H1 (cell line): ENCODE results near the gene PI4KB. TPM values are rescaled to one million over a fixed set of nuclear protein-coding genes. Genes with fewer than 3 reads are reported as not detected.

Experiments used
- CTCF ChIA-PET: fragments of 300-600 bp; sonication (Branson Sonifier 250); formaldehyde crosslinking; loops from one replicate; lab custom pipeline; 2021; ENCODE audit not compliant: partially characterized antibody; lab: Charles Lee
- POLR2A ChIA-PET: fragments of 300-600 bp; sonication (Branson Sonifier 250); formaldehyde crosslinking; loops from one replicate; lab custom pipeline; 2021; ENCODE audit warnings: inconsistent platforms; ENCODE audit not compliant: partially characterized antibody; lab: Charles Lee
- DNase-seq, 2 experiments: peaks; one replicate each; pipeline versions ENCODE4 v3.0.0 to v3.0.0-alpha.2; 2010 to 2022; ENCODE audit warnings: low spot score in 2 of 2, low read depth in 1 of 2, mixed read lengths in 1 of 2
- FAIRE-seq: peaks from 2 replicates; lab custom pipeline; 2011; peaks lifted over from hg19 to GRCh38; lab: Jason Lieb, UNC
- H2AFZ ChIP-seq: 2 replicates; pipeline ENCODE4 v1.8.1; 2012; ENCODE audit warnings: low read length, inconsistent platforms
- H2AK5ac ChIP-seq: 2 replicates; pipeline ENCODE4 v1.6.1; 2013; ENCODE audit warnings: low read depth, low read length
- H2BK120ac ChIP-seq: replicated peaks from 2 replicates; pipeline ENCODE3; 2013; ENCODE audit warnings: low read depth, low read length, inconsistent platforms
- H2BK12ac ChIP-seq: 2 replicates; pipeline ENCODE4 v1.6.1; 2013; ENCODE audit warnings: low read depth, low read length
- H2BK15ac ChIP-seq: 2 replicates; pipeline ENCODE4 v1.6.1; 2013; ENCODE audit warnings: low read length
- H2BK20ac ChIP-seq: 2 replicates; pipeline ENCODE4 v1.6.1; 2013; ENCODE audit warnings: low read length
- H2BK5ac ChIP-seq: 2 replicates; pipeline ENCODE4 v1.6.1; 2013; ENCODE audit warnings: low read depth, low read length
- H3K14ac ChIP-seq: 2 replicates; pipeline ENCODE4 v1.6.1; 2013; ENCODE audit warnings: inconsistent platforms; ENCODE audit not compliant: insufficient read length
- H3K18ac ChIP-seq: 2 replicates; pipeline ENCODE4 v1.6.1; 2013; ENCODE audit warnings: low read length; ENCODE audit errors: extremely low read depth
- H3K23ac ChIP-seq: 2 replicates; pipeline ENCODE4 v1.6.1; 2013; ENCODE audit warnings: inconsistent platforms; ENCODE audit not compliant: insufficient read length
- H3K23me2 ChIP-seq: 2 replicates; pipeline ENCODE4 v1.6.1; 2013; ENCODE audit warnings: low read depth, low read length
- H3K27ac ChIP-seq: 2 replicates; pipeline ENCODE4 v1.6.1; 2011; ENCODE audit warnings: low read depth, low read length, inconsistent platforms
- H3K27me3 ChIP-seq, 4 experiments: replicated peaks in 1 of 4; 1 replicate in 1 of 4; 2 replicates in 3 of 4; pipeline versions ENCODE4 v1.6.1 to v1.8.1; 2011 to 2013; ENCODE audit warnings: low read length in 3 of 4, mild to moderate bottlenecking in 3 of 4, inconsistent platforms in 2 of 4, mixed read lengths in 2 of 4, moderate library complexity in 1 of 4; ENCODE audit not compliant: control insufficient read depth in 3 of 4, insufficient read depth in 3 of 4; ENCODE audit errors: extremely low read depth in 1 of 4
- H3K36me3 ChIP-seq, 4 experiments: 2 replicates each; pipeline versions ENCODE4 v1.6.1 to v1.8.1; 2011 to 2013; ENCODE audit warnings: mild to moderate bottlenecking in 4 of 4, low read length in 3 of 4, moderate library complexity in 2 of 4, control low read depth in 1 of 4, inconsistent platforms in 1 of 4; ENCODE audit not compliant: insufficient read depth in 4 of 4, control insufficient read depth in 2 of 4
- H3K4ac ChIP-seq: replicated peaks from 2 replicates; pipeline ENCODE3; 2013; ENCODE audit warnings: low read length, low read depth, mixed read lengths, inconsistent platforms; ENCODE audit not compliant: insufficient read length
- H3K4me1 ChIP-seq, 4 experiments: replicated peaks in 1 of 4; 1 replicate in 1 of 4; 2 replicates in 3 of 4; pipeline versions ENCODE4 v1.6.1 to v1.8.1; 2011 to 2013; ENCODE audit warnings: low read length in 3 of 4, inconsistent platforms in 2 of 4, mixed read lengths in 1 of 4; ENCODE audit not compliant: insufficient read depth in 4 of 4, control insufficient read depth in 3 of 4
- H3K4me2 ChIP-seq, 2 experiments: 2 replicates each; pipeline versions ENCODE4 v1.6.1 to v1.8.1; 2011 to 2013; ENCODE audit warnings: low read depth in 2 of 2, low read length in 2 of 2, control low read depth in 1 of 2, inconsistent platforms in 1 of 2, mild to moderate bottlenecking in 1 of 2; ENCODE audit not compliant: insufficient read depth in 1 of 2
- H3K4me3 ChIP-seq, 4 experiments: fragments of 200-600, 300-600 bp in 1 of 4; sonication (generic), shearing (Covaris generic), sonication (Bioruptor Twin) in 1 of 4; 2 replicates each; pipeline versions ENCODE4 v1.5.1 to v1.8.1; 2011 to 2016; ENCODE audit warnings: low read length in 4 of 4, low read depth in 3 of 4, control low read depth in 2 of 4, inconsistent platforms in 2 of 4, mild to moderate bottlenecking in 2 of 4, mixed read lengths in 1 of 4, moderate library complexity in 1 of 4; ENCODE audit not compliant: insufficient read depth in 2 of 4; ENCODE audit errors: extremely low read depth in 1 of 4
- H3K56ac ChIP-seq: replicated peaks from 2 replicates; pipeline ENCODE3; 2013; ENCODE audit warnings: low read depth, mild to moderate bottlenecking, mixed read lengths, low read length, inconsistent platforms; ENCODE audit not compliant: insufficient read length
- H3K79me1 ChIP-seq: 2 replicates; pipeline ENCODE4 v1.6.1; 2013; ENCODE audit warnings: low read depth, low read length, control low read depth
- H3K79me2 ChIP-seq, 2 experiments: 2 replicates each; pipeline versions ENCODE4 v1.6.1 to v1.8.1; 2012 to 2013; ENCODE audit warnings: low read length in 2 of 2, mild to moderate bottlenecking in 2 of 2, inconsistent platforms in 1 of 2; ENCODE audit not compliant: insufficient read depth in 2 of 2, control insufficient read depth in 1 of 2
- H3K9ac ChIP-seq, 4 experiments: replicated peaks in 1 of 4; 1 replicate in 1 of 4; 2 replicates in 3 of 4; pipeline versions ENCODE4 v1.6.1 to v1.8.1; 2011 to 2013; ENCODE audit warnings: low read depth in 3 of 4, low read length in 3 of 4, control low read depth in 2 of 4, mild to moderate bottlenecking in 2 of 4, moderate library complexity in 2 of 4, inconsistent platforms in 1 of 4; ENCODE audit errors: extremely low read depth in 1 of 4
- H3K9me3 ChIP-seq, 2 experiments: 2 replicates each; pipeline versions ENCODE4 v1.6.1 to v1.8.1; 2012 to 2013; ENCODE audit warnings: mild to moderate bottlenecking in 2 of 2, moderate library complexity in 2 of 2, control low read depth in 1 of 2, inconsistent platforms in 1 of 2, low read depth in 1 of 2, low read length in 1 of 2, mixed read lengths in 1 of 2; ENCODE audit not compliant: insufficient read depth in 2 of 2
- H4K20me1 ChIP-seq, 2 experiments: replicated peaks in 1 of 2; 2 replicates each; pipeline versions ENCODE3 to v1.8.1; 2011 to 2013; ENCODE audit warnings: inconsistent platforms in 2 of 2, low read length in 2 of 2, mild to moderate bottlenecking in 1 of 2; ENCODE audit not compliant: insufficient read depth in 2 of 2, control insufficient read depth in 1 of 2
- H4K5ac ChIP-seq: 2 replicates; pipeline ENCODE4 v1.6.1; 2013; ENCODE audit warnings: low read length, low read depth, mixed read lengths, inconsistent platforms; ENCODE audit not compliant: insufficient read length
- H4K8ac ChIP-seq: 2 replicates; pipeline ENCODE4 v1.8.0; 2013; ENCODE audit warnings: mild to moderate bottlenecking, moderate library complexity, low read length, inconsistent platforms; ENCODE audit not compliant: insufficient read depth; ENCODE audit errors: extremely low read depth
- H4K91ac ChIP-seq: replicated peaks from 2 replicates; pipeline ENCODE3; 2013; ENCODE audit warnings: low read length, mixed read lengths, inconsistent platforms; ENCODE audit not compliant: insufficient read length
- CHD2 ChIP-seq: IDR thresholded peaks from 2 replicates; pipeline ENCODE4 v1.6.1; 2012; ENCODE audit warnings: low read length, improper control_type of control experiment
- POU5F1 ChIP-seq: IDR thresholded peaks from 2 replicates; pipeline ENCODE4 v1.6.1; 2011; ENCODE audit warnings: low read depth, mild to moderate bottlenecking, low read length, moderate library complexity
- RBBP5 ChIP-seq: IDR thresholded peaks from 2 replicates; pipeline ENCODE4 v1.7.1; 2012; ENCODE audit warnings: low read depth, mild to moderate bottlenecking, inconsistent platforms, low read length, moderate library complexity, borderline replicate concordance
- SIX5 ChIP-seq: IDR thresholded peaks from 2 replicates; pipeline ENCODE4 v1.6.1; 2011; ENCODE audit warnings: mild to moderate bottlenecking, low read depth, low read length
- SP1 ChIP-seq: IDR thresholded peaks from 2 replicates; pipeline ENCODE4 v1.6.1; 2011; ENCODE audit warnings: low read depth, low read length
- TAF7 ChIP-seq: optimal IDR thresholded peaks from 2 replicates; pipeline ENCODE3; 2011; ENCODE audit warnings: low read depth, mild to moderate bottlenecking, inconsistent platforms, low read length, moderate library complexity, borderline replicate concordance
- WGBS, 2 experiments: shearing (Covaris generic) in 1 of 2; methylation state at CpG; one replicate each; pipeline versions ENCODE4 v1.1.6 to v1.1.7; 2013 to 2015; ENCODE audit warnings: low lambda C conversion rate in 2 of 2, mixed read lengths in 2 of 2, inconsistent platforms in 1 of 2, low coverage in 1 of 2, missing lambda C conversion rate in 1 of 2; ENCODE audit not compliant: insufficient replicate concordance in 2 of 2, insufficient coverage in 1 of 2, insufficient read length in 1 of 2; ENCODE audit errors: extremely low coverage in 1 of 2, missing lambda C conversion rate in 1 of 2; 5-methylcytosine and 5-hydroxymethylcytosine counted together
- polyA plus RNA-seq, 7 experiments: library from polyadenylated mRNA; depleted of rRNA in 3 of 7; stranded (reverse) in 5 of 7; unstranded in 2 of 7; fragments of >200 nt in 5 of 7; fragments of 200-250 nt in 2 of 7; gene quantifications; 1 replicate in 5 of 7; 2 replicates in 1 of 7; 4 replicates in 1 of 7; pipeline versions ENCODE4 v1.2.1 to v1.2.3, GENCODE V29; 2011 to 2013; ENCODE audit warnings: missing spikeins in 2 of 7, mixed read lengths in 2 of 7
- total RNA-seq: library from RNA; stranded (reverse); fragmentation: NEBNext Ultra II Directional; extraction: Animal tissue kit (Norgen Biotek cat#: 25700); gene quantifications from 2 replicates; pipeline ENCODE4 v1.2.1, GENCODE V29; 2021

PI4KB gene
- total and polyA plus RNA-seq, 2 of the 8 experiments (the other 6 are each of a cell fraction or from before 2014, with no cell fraction given): 30.1 to 37.1 TPM

- ChIA-PET CTCF (interaction anchor here (0.8 to 11.6 kb wide), 6 partner anchors 8 to 122 kb away, joined by 3 to 129 read pairs (median 4); no protein-coding TSS in a partner anchor), POLR2A (interaction anchor here (1.0 to 3.9 kb wide), 9 partner anchors 8 to 87 kb away, joined by 3 to 20 read pairs (median 4); partner anchors contain the start of genes PI4KB, PSMB4 and ZNF687)
- no peak overlapping the region for H3K23ac ChIP-seq
- H3K79me1 ChIP-seq: no peaks in the 10 kb centered on the region
- peaks cover 0 to 21% (median 12%) of the 10 kb centered on the region in 4 experiments; a peak in 5 of 8 replicates for H3K36me3 ChIP-seq
- no peak overlapping the region for H2BK12ac ChIP-seq
- H3K18ac ChIP-seq: no peak overlapping the region
- H4K91ac ChIP-seq: no peak overlapping the region
- no peak overlapping the region for H3K27ac ChIP-seq
- TF ChIP-seq CHD2 (no peak), TAF7 (no peak), RBBP5 (no peak), POU5F1 (no peak), SP1 (no peak), SIX5 (no peak)
- H3K23me2 ChIP-seq: no peaks in the 10 kb centered on the region
- no peak overlapping the region for H2BK120ac ChIP-seq
- no peak overlapping the region for H3K9ac ChIP-seq
- H3K4me1 ChIP-seq: 0 out of 7 replicates have a peak, but pooled peaks cover 0 to 3% (median 0%) of the 10 kb centered on the region in 4 experiments
- no peak overlapping the region for H3K4me3 ChIP-seq
- no peak for DNase-seq
- H2BK20ac ChIP-seq: no peak overlapping the region
- WGBS, 2 experiments: 85% methylated on average over 8 of the region's 8 CpGs; no CpG with 5 or more reads in 1 of the 2 experiments
- H4K8ac ChIP-seq: no peak overlapping the region
- no peak overlapping the region for H3K14ac ChIP-seq
- H2AFZ ChIP-seq: no peak overlapping the region
- H3K27me3 ChIP-seq: no peaks in the 10 kb centered on the region
- H2AK5ac ChIP-seq: no peak overlapping the region
- H4K5ac ChIP-seq: no peak overlapping the region
- no peak overlapping the region for H3K4ac ChIP-seq
- FAIRE-seq: no peak
- no peaks in the 10 kb centered on the region for H3K9me3 ChIP-seq
- no peak overlapping the region for H2BK15ac ChIP-seq
- H3K4me2 ChIP-seq: no peak overlapping the region
- no peak overlapping the region for H2BK5ac ChIP-seq
- peaks cover 0 to 3% of the 10 kb centered on the region in 2 experiments for H4K20me1 ChIP-seq
- H3K56ac ChIP-seq: no peak overlapping the region
- H3K79me2 ChIP-seq: no peaks in the 10 kb centered on the region
Observed at GRCh38 chr1:151312826-151313225, 14.4 kb downstream of the PI4KB start.
